Eye (tissue), 1 donor: Measurements from ENCODE around the gene NCAPG.
A peak's percentile ranks its signal among the peaks of the same experiment; 100 is the strongest.

ENCODE experiments used
- DNase-seq: peaks from one replicate; pipeline ENCODE4 v3.0.0-alpha.2; 2015

The NCAPG gene, protein sequence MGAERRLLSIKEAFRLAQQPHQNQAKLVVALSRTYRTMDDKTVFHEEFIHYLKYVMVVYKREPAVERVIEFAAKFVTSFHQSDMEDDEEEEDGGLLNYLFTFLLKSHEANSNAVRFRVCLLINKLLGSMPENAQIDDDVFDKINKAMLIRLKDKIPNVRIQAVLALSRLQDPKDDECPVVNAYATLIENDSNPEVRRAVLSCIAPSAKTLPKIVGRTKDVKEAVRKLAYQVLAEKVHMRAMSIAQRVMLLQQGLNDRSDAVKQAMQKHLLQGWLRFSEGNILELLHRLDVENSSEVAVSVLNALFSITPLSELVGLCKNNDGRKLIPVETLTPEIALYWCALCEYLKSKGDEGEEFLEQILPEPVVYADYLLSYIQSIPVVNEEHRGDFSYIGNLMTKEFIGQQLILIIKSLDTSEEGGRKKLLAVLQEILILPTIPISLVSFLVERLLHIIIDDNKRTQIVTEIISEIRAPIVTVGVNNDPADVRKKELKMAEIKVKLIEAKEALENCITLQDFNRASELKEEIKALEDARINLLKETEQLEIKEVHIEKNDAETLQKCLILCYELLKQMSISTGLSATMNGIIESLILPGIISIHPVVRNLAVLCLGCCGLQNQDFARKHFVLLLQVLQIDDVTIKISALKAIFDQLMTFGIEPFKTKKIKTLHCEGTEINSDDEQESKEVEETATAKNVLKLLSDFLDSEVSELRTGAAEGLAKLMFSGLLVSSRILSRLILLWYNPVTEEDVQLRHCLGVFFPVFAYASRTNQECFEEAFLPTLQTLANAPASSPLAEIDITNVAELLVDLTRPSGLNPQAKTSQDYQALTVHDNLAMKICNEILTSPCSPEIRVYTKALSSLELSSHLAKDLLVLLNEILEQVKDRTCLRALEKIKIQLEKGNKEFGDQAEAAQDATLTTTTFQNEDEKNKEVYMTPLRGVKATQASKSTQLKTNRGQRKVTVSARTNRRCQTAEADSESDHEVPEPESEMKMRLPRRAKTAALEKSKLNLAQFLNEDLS

DNA sequence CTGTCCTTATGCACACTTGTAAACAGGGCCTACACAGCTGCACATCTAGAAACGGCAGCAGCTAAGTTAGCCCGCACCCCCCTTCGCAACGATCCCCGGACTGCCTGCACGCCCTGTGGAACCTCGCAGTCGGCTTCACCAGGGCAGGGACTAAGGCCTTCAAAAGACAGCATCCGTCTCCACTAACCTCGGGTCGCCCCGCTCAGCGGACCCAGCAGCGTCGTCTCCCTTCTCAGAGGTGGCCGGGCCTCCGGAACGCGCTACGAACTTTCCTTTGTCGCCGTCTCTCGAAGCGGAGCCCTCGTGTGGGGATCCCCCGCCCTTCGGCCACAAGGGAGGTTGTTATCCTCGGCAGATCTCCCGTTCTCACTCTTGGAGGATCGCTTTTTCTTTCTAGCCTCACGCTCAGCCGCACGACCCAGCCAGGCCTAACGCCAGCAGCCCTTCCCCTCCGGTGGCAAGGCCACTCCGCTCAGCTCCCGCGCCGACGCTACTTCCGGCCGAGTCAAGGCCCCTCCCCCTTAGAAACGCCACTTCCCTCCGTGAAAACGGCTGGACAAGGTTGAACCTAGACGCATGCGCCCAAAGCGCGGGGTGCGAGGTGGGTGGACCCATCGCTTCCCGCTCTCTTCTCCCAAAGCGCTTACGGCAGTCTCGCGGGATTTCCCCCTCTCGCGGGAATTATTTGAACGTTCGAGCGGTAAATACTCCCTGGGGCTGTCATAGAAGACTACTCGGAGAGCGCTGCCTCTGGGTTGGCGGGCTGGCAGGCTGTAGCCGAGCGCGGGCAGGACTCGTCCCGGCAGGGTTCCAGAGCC lies at the start of gene NCAPG, which contains the start of gene DCAF16:
NCAPG (plus strand) TSS at position 720 of the 818 bp plus-strand sequence. CDS start 99 bp downstream, outside the sequence.
DCAF16 (minus strand) TSS at position 498 of the 818 bp plus-strand sequence. CDS start 6,616 bp downstream, outside the sequence.
- peak; percentile 100 for DNase-seq

DNA sequence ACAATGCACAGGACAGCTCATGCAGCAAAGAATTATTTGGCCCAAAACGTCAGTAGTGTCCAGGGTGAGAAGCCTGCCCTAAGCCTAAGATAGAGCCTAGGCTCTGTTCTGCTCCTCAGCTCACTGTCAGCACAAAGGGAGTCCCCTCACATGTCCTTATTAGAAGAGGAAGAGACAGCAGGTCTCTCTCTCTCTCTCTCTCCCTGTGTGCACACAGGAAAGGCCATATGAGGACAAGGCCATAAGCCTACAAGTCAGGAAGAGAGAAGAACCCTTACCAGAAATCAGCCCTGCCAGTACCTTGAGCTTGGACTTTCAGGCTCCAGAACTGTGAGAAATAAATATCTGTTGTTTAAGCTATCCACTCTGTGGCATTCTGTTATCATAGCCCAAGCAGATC lies 49.7 kb upstream of the NCAPG start:
- DNase-seq, result no peak

DNA sequence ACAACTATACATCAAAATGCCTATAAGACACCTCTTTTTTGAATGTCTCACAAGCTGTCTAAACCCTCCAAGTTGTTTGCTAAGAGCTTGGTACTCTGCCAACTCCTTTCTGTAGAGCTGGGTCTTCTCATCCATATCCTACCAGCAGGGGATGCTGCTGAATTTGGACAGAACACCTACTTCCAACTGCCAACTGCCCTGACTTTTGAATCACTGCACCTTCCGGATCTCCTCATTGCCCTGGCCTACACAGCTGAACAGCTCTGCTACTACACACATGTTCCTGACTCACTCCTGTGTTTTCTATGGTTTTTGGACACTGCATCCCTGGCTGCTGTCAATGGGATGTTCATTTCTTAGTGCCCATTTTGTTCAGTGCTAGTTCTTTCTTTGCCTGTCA lies 48.1 kb upstream of the NCAPG start:
- DNase-seq, result peak; percentile 61

DNA sequence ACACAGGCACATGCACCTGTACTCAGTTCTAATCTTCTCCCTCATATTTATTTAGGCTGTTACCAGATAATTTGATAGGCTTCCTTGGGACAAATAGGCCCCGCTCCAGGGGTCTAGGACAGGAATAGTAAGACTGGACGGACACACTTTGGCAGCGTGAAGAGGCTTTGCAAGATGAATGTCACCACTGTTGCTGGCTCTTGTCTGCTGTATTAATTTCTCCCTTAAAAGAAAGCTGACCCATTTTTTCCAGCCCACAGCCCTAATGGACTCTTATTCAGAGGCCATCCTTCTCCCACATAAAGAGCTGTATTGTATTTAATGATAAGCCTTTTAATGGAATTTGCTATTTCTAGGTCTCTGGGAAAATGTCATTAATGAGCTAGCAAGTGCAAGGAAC lies 47.4 kb upstream of the NCAPG start:
- peak; percentile 88 for DNase-seq

DNA sequence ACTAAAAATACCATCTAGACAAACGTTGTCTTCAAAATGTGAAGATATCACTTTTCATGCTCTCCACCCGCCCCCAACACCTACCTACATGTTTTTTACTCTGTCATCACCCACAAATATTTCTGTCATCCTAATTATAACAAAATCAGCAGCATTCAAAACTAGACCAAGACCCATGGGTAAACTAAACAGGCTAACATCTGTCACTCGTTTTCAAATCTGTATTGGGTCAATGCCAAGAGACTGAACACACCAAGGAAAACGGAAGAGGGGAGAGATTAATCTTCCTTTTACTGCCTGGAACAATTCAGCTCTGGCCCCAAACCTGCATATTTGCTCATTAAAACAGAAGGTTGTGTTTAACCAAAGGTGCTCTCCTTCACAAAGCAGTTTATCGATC lies 46.8 kb upstream of the NCAPG start:
- peak; percentile 67 for DNase-seq

DNA sequence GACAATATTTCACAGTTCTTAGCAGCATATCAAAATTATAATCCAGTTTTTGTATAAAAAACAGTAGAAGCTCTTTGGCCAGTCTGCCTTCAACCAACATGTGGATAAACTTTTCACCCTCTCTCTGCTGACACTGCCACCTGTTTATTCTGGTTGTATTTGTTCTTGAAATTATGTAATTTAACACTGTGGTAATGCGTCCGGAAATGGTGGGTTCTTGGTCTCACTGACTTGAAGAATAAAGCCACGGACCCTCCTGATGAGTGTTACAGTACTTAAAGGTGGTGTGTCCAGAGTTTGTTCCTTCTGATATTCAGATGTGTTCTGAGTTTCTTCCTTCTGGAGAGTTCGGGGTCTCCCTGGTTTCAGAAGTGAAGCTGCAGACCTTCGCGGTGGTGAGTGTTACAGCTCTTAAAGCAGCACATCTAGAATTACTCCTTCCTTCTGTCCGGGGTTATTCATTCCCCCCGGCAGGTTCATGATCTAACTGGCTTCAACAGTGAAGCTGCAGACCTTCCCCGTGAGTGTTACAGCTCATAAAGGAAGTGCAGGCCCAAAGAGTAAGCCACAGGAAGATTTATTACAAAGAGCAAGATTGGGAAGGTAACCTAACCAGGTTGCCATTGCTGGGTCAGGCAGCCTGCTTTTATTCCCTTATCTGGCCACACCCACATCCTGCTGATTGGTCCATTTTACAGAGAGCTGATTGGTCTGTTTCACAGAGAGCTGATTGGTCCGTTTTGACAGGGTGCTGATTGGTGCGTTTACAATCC lies 45.1 kb upstream of the NCAPG start:
- no peak for DNase-seq

DNA sequence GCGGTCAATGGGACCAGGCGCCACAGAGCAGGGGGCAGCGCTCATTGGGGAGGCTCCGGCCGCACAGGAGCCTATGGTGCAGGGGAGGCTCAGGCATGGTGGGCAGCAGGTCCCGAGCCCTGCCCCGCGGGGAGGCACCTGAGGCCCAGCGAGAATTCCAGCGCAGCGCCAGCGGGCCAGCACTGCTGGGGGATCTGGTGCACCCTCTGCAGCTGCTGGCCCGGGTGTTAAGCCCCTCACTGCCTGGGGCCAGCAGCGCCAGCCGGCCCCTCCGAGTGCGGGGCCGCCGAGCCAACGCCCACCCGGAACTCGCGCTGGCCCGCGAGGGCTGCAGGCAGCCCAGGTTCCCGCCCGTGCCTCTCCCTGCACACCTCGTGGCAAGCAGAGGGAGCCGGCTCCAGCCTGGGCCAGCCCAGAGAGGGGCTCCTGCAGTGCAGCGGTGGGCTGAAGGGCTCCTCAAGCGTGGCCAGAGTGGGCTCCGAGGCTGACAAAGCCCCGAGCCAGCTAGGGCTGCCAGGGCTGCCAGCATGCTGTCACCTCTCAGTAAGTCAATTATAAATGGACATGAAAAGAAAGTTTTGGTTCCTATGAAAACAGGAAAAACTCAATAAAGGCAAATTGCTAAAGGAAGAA lies 43.8 kb upstream of the NCAPG start:
- no peak for DNase-seq

DNA sequence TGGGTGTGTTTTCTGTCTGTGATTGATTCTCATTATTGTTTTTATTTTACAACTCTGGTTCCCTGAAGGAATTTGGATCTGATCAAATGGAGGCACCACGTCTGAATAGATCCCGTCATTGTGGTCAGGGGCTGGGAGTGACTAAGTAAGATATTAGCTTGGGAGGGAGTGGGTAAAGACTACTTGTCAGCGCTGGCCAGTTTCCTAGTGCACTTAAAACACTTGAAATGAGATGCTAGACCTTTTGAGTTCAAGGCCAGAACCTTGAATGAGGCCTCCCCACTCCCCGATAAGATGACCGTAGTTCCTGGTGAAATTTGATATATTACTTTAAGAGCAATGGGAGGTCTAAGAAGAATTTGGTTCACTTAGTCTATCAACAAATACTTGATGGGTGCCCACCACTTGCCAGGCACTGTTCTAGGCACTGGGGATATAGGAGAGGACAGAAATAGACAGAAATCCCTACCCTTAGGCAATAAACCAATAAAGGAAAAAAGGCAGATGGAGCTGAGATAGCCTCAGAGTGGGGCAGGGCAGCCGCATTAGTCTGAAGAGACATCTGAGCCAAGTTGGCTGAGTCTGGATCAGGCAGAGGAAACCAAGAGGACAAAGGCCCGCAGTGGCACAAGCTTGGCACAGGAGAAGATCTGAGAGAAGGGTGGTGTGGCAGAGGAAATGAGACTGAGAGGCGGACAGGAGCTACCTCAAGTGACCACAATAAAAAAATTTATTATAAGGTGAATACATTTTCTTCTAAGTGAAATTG lies 41.2 kb upstream of the NCAPG start:
- no peak for DNase-seq

DNA sequence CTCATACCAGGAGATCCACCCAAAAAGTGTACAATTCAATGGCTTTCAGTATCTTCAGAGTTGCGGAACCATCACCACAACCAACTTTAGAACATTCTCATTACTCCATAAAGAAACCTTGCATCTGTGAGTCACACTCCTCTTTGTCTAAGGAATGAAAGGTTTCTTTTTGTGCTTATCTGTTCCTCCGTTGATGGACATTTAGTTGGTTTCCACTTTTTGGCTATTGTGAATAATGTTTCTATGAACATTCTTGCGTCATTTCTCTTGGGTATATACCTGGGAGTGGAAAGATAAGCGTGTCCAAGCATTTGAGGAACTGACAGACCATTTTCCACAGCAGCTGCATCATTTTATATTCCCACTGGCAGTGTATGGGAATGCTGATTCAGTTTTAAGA lies 39.9 kb upstream of the NCAPG start:
- no peak for DNase-seq

DNA sequence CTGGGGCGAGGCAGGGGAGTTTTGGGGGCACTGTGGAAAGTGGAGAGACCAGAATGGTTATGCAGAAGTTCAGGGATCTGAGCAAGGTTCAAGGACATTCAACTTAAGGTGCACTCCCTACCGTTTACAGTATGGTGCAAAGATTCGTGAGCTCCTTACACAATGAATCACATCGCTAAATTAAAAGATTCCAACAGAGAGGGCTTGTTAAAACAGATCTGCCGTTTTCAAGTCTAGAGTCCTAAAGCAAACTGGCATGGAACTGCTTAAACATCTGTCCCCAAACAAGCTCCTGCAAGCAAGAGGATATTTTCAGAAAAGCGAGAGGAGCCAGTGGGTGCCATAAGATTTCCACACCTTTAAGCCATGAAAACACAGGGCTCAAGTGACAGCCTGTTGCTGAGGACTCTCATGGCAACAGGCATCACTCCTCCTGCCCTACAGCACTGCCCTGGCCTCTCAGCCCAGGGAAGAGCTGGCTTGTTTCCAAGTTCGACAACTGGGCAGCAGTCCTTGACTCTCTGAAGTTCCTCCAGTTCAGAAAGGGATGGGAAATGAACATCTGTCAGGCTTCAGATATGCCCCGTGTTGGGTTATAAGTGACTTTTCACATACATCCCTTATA lies 39.4 kb upstream of the NCAPG start:
- DNase-seq, result no peak

DNA sequence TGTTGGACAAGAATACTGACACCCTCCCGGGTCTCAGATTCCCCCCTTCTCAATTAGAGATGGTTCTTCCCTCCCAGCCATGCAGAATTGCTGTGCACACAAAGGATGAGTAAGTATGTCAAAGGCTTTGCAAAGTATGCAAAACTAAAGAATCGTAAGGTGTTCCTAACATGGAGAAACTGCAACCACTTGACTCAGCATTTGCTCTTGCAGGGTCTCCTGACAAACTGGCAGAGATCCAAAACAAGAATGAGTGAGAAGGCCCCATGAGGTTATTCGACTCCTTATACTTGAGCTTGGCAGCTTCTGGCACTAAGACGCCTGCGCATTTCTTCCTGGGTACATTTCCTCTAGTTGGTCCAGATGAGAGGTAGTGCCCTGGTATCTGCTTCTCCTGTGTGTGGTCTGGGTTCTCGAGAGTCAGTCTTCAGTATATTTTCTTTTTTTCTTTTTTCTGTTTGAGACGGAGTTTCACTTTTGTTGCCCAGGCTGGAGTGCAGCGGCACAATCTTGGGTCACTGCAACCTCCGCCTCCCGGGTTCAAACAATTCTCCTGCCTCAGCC lies 37.6 kb upstream of the NCAPG start:
- peak; percentile 48 for DNase-seq

DNA sequence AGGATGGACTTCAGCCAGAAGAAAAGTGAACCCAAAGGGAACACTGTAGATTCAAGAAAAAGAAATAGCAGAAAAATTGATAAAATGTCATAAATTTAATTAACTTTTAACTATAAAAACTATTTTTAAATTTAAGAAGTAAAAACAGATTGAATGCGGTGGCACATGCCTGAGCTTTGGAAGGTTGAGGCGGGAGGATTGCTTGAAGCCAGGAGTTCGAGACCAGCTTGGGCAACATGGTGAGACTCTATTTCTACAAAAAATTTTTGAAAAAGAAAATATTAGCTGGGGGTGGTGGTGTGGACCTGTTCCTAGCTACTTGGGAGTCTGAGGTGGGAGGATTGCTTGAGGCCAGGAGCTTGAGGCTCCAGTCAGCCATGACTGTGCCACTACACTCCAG lies 32.3 kb upstream of the NCAPG start:
- no peak for DNase-seq

DNA sequence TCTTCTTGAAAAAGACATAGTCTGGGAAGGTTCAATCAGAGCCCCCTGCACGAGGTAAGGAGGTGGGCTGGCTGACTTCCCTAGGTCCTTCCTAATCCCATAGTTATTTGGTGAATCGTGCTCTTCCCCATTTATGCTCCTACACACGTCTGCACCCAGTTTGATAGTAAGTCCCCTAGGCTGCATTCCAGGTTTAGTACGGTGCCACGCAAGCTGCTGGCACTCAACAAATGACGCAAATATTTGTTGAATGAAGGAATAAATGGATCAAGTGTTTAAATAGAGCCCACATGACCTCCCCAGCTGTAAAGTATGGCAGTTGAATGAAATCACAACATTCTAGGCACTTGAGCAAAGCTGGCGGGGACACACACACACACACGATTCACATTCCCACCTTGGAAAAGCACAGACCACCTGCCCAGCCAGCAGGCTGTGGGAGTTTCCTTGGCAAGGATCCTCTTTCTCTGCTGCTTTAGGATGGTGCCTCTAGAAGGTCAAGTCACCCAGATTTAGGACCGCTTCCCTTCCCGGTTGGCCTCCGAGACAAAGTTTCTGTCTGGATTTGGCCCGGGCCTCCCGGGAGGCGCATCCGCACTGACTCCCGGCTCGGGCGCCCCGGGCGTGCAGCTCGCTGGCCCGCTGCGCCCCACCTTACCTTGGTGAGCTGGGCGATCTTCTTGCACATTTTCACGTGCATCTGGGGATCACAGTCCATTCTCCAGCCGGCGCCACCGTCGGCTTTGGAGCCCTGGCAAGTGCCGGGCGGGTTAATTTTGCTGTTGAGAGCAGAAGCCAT lies 30.1 kb upstream of the NCAPG start:
- peak; percentile 50 for DNase-seq

DNA sequence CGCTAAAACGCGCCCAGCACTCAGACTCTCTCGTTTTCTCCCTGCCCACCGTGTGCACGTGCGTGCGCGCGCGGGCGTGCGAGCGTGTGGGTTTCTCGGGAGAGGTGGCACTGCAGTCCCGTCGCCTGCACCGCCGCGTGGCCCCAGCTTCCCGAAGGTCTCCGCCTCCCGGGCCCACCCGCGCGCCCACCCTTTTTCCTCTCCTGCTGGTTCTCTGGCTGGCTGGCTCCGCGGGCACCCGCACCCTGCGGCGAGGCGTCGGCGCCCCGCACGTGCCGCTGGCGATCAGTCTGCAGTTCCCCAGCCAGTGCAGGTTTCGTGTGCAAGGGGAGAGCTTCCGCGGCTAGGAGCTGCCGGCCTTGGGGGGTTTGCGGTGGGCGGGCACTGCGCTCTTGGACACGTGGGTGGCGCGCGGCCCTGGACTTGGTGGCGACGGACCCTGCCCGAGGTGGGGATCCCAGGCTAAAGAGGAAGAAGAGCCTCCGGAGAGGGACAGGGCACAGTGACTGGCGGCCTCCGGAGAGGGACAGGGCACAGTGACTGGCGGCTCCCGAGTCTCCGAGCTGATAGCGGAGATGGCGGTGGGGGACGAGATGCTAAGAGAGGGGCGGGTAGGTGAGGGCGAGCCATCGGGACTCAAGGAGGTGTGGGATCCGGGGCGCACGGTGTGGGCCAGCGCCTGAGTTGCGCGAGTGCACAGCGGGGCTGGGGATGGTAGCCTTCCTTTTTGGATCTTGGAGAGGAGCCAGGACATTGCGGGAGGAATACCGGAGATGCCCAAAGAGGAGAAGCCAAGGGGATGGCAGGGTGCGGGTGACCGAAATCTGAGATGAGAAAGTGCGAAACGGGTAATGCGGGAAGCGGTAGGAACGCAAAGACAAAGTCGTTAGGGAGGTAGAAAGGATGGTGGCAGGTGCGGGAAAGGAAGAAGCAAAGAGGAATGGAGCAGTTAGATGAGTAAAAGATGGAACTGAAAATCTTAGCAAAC lies 29.2 kb upstream of the NCAPG start, which contains the start of gene FAM184B:
FAM184B (minus strand) TSS at position 322 of the 988 bp plus-strand sequence. CDS start 322 bp downstream, outside the sequence.
- DNase-seq, result peak; percentile 76

DNA sequence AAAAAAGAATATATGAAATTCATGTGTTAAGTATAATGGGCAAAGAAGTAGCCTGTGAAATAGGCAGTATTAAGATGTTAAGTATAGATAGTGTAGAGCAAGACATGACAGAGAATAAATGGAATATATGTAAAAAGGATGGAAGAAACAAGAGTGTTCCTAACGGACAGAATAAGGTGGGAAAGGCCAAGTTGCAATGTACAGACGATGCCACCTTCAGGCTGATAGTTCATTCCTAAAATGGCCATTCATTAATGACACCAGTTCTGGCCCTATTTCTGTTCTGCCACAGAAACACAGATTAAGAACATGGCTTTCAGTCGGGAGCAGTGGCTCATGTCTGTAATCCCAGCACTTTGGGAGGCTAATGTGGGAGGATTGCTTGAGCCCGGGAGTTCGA lies 24.9 kb upstream of the NCAPG start:
- DNase-seq, result no peak

DNA sequence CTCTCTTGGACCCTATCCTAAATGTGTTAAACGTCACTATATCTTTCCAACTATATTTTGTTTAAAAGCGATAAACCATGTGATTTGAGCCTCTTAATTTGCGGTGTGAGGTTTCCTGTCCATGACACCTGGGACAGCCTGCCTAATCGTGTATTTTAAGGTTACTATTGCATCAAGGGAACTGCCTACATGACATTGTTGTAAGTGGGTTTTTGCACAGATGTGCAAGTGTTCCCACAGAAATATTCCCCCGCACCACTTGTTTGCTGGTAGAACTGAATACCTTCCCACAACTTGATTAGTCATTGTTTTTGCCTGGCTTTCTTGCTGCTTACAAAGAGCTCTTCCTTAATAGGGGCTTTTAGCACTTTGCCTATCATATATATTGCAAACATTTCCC lies 24.2 kb upstream of the NCAPG start:
- no peak for DNase-seq

DNA sequence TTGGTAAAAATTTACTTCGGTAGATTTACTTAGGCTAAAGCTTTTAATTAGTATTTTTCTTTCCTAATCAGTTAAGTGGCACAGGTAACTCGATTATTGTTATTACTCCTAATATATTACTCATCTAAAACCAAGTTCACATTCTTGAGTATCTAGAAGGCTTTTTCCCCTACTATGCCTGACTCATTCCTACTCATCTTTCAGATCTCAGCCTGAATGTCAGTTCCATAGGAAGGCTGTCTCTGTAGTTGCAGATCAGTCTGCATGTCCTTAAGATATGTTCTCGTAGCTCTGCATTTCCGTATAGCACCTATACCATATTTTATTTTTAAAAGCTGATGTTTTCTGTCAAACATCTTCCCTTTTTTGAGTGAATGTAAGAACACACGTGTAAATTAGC lies 23.5 kb upstream of the NCAPG start:
- no peak for DNase-seq
